GM19324 (cell line): ENCODE data around the gene ARR3.
"Not testable (repeated sequence)": the region's sequence is repeated elsewhere in the genome, so short reads cannot be mapped to it uniquely, and the experiment has no call there.

Source experiments
- ATAC-seq: cut with Tn5 transposase; IDR thresholded peaks from one replicate; pipeline ENCODE4 v1.9.1; 2021; ENCODE audit warnings: mild to moderate bottlenecking, moderate library complexity; ENCODE audit not compliant: unreplicated experiment, low FRiP score

ARR3 gene

DNA sequence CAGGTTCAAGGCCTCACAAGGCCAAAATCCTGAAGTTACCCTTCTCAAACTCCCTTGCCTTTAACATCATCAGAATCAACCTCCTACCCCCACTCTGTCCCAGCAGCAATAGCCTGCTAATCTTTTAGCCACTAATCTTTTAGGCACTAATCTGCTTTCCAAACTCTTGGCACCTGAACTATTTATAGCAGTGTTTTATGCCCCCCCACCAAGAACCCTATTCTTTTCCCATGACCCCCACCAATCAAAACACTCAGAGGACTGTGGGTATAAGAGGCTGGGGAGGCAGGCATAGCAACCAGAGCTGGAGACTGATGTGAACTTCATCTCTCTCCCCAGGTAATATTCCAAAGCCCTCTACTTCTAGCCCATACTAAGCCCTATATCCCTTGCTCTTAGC lies at the start of gene ARR3:
TSS of gene ARR3 (plus strand) at position 301 of the 400 bp plus-strand sequence. CDS start 1,052 bp downstream, outside the sequence.
- no peak for ATAC-seq

GRCh38 chrX:70219938-70220764 lies 48.0 kb upstream of the ARR3 start:
- ATAC-seq = no peak

DNA sequence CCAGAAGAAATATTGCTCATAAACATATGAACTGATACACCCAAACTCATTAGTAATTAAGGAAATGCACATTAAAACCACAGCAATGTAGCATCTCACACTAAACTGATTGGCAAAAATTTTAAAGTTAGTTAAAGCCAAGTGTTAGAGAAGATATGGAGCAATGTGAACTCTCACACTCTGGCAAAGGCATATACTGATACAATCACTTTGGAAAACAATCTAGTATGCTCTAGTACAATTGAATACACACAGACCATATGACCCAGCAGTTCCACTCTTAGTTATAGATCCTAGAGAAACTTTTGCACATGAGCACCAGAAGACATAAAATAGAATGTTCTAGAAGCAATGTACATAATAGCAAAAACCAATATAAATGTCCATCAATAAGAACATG lies 42.1 kb upstream of the ARR3 start:
- no peak for ATAC-seq

GRCh38 chrX:70226687-70227086 lies 41.4 kb upstream of the ARR3 start:
- ATAC-seq = no peak

DNA sequence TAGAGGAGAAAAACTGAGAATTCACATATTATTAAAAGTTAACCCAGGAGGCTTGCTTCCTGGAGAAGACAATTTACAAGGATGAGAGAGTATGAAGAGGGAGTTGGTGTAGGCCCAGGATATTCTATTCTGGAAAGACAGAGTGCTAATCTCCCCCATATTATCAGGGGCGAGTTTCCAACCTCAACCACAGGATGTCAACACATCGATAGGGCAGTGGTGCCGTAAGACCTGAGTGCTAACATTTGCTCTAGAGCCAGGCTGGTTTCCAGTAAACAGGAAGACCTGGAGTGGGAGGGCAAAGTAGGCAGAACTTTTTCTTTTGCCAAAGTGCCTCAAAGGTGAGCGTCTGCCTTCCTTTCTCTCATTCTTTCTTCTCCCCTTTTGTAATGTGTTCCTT lies 36.5 kb upstream of the ARR3 start:
- no peak for ATAC-seq

GRCh38 chrX:70234355-70234754 lies 33.8 kb upstream of the ARR3 start, which contains the start of gene AWAT1:
Gene AWAT1, plus strand, starts transcription at chrX:70234655. Its CDS starts 41 bp downstream, at chrX:70234696.
- no peak for ATAC-seq

GRCh38 chrX:70240751-70241150 lies 27.4 kb upstream of the ARR3 start:
- no peak for ATAC-seq

GRCh38 chrX:70241501-70241900 lies 26.6 kb upstream of the ARR3 start:
- no peak for ATAC-seq

DNA sequence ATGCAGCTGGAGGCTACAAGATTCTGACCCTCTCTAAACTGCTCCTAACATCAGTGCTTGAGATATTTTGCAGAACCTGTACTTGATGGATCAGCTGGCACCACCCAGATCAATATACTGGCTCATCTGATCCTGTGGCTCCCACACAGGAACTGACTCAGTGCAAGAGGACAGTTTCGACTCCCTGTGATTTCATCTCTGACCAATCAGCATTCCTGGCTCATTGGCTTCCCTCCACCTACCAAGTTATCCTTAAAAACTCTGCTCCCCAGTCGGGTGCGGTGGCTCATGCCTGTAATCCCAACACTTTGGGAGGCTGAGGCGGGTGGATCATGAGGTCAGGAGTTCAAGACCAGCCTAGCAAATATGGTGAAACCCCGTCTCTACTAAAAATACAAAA lies 24.5 kb upstream of the ARR3 start:
- ATAC-seq = not testable (repeated sequence)

- ATAC-seq = no peak
These were observed 23.3 kb upstream of the ARR3 start for GRCh38 chrX:70244881-70245280.

- no peak for ATAC-seq
These were observed 20.9 kb upstream of the ARR3 start for GRCh38 chrX:70247252-70247651.

DNA sequence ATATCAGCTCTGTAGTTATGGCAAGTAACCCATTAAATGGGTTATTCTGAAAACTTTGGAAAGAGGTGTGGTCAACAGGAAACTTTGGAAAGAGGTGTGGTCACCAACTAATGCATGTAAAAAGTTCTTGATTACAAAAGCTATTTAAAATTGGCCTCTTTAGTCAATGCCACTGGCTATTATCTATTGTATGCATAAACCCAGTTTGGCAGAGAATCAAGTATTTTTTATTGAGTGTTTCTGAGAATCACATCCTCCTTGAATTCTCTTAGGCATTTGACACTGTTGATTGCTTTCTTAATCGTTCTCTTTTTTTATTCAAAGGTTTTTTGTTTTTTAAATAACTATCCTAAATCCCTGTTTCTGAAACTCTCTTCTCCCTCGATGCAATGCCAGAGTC lies 15.6 kb upstream of the ARR3 start:
- no peak for ATAC-seq

DNA sequence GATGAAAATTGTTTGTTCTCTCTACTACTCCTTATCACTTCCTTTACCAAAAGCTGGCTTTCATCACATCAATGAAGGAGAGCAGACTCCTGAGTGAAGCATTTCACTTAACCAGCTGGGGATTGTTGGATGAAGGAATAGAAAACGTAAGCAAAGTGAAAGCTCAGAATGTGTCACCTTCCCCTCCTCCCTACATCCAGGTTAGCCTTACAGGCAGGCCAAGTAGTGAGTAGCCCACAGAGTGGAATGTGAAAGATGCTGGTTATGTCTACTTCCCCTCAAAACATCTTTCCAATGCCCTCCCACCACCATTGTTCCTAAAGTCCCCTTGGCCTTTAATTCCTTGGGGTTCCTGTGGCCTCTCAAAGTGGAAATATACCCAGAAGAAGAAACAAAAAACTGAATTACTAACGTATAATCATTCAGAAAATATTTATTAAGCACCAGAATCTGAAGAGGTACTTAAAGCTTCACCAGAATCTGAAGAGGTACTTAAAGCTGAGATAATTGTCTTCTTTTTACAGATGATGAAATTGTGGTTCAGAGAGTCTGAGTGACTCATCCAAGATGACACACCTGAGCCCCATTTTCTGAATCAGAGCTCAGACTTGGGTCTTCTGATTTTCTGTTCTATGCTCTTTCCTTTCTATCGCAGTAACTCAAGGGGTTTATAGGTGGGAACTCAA lies 14.6 kb upstream of the ARR3 start:
- ATAC-seq = no peak

DNA sequence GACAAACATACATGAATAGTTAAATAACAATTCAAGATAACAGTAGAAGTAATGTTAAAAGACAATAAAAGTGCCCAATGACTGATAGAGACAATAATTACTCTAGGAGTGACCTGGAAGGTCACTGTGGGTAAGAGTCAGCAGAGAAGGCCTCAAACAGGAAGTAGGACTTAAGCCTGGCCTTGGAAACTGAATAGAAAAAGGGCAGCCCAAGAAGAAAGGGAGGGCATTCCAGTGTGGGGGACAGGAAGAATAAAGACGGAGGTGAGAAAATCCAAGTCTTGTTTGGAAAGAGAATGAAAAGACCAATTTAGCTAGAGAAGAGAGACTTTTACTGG lies 14.1 kb upstream of the ARR3 start:
- no peak for ATAC-seq

DNA sequence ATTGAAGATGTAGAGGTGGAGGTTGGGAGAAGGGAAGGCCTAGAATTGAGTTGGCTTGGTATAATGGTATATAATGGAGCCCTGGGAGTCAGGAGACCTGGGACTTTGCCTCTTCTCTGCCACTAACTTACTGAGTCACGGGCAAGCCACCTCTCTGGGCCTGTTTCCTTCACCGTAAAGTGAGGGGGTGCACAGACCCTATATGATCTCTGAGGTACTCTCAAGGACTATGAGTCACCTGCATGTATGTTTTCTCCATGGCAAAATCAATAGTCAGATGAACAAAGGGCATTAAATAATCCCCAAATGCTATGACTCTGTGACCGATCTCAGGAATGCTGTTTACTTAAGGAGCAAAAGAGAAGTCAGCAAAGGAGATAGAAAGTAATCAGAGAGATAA lies 13.2 kb upstream of the ARR3 start:
- ATAC-seq = no peak

GRCh38 chrX:70255452-70255851 lies 12.7 kb upstream of the ARR3 start:
- ATAC-seq = no peak

DNA sequence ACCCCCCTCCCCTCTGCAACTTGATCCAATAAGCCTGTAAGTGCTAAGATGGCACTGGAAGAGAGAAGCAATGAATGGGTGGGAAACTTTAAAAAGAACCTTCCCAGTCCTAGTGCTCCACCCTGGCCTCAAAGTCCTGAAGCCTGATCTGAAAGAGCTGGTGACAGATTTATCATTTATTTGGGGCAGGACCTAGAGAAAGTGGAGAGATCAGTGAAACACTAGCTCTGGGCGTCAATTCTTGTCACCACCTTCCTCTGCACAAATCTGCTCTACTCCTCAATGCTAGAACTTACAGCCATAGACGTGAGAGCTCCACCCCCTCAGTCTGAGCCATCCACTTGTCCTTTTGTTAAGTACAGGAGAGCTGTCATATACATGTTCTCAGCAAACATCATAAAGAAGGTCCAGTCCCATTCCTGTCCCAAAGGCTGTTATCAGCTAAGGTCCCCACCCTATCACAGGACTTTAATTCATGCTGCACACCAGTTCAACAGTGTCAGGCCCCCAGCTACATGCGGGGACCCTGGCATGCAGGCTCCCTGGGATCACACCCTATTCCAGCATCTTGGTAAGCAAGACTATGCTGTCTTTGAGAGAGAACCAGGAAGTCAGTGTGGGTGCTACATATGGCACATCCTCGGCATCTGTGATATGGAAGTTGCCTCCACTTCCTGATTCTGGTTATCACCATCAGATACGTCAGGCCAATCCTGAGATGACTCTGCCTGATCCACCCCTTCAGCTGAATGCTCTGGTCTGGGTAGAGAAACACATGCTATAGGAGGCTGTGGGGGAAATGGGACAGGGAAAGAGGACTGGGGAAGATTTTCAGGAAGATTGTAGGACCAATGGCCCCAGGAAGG lies 10.5 kb upstream of the ARR3 start:
- ATAC-seq = no peak

DNA sequence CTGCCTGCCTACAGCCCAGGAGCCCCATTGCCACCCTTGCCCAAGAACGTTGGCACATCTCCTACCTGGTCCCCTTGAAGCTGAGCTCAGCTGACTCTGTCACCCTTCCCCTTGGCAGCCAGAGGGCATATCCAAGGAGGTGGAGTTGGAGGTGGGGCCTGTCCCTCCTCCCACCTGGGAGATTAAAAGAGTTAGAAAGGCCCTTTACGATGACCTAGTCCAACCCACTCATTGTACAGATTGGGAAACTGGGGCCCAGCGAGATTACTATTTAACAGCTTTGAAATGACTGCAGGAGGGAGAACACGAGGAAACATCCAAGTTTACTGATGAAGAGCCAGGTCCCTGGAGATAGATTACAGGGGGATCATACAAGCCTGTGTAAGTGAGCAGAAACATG lies 8.0 kb upstream of the ARR3 start, which contains the start of gene P2RY4:
TSS of gene P2RY4 (minus strand) at position 101 of the 400 bp plus-strand sequence. CDS start 580 bp downstream, outside the sequence.
- ATAC-seq = no peak

- ATAC-seq = no peak
These were observed 5.1 kb upstream of the ARR3 start for GRCh38 chrX:70262952-70263567.

GRCh38 chrX:70264784-70265183 lies 3.4 kb upstream of the ARR3 start:
- ATAC-seq = no peak
